Ectodermal cell (in vitro differentiated cells): Measurements from ENCODE around the gene GNAO1.

Experiments used
- H3K27ac ChIP-seq: 2 replicates; pipeline ENCODE4 v1.7.0; 2013; ENCODE audit warnings: mild to moderate bottlenecking, low read depth, low read length; ENCODE audit not compliant: insufficient read depth, poor library complexity, severe bottlenecking
- H3K27me3 ChIP-seq: 2 replicates; pipeline ENCODE4 v1.7.0; 2013; ENCODE audit warnings: mild to moderate bottlenecking, low read length; ENCODE audit not compliant: insufficient read depth, control insufficient read depth, poor library complexity, severe bottlenecking
- H3K36me3 ChIP-seq: one replicate; pipeline ENCODE4 v1.7.0; 2013; ENCODE audit warnings: low read length; ENCODE audit not compliant: control insufficient read depth, insufficient read depth
- H3K4me1 ChIP-seq: one replicate; pipeline ENCODE4 v1.7.0; 2013; ENCODE audit warnings: low read length; ENCODE audit not compliant: control insufficient read depth, insufficient read depth
- H3K4me3 ChIP-seq: 2 replicates; pipeline ENCODE4 v1.7.0; 2013; ENCODE audit warnings: low read depth, low read length, control low read depth; ENCODE audit not compliant: insufficient read depth
- H3K9me3 ChIP-seq: 2 replicates; pipeline ENCODE4 v1.7.0; 2013; ENCODE audit warnings: mild to moderate bottlenecking, low read length, moderate library complexity; ENCODE audit not compliant: control insufficient read depth
- WGBS, 2 experiments: methylation state at CpG; one replicate each; pipeline ENCODE4 v1.1.7; 2013; ENCODE audit warnings: missing lambda C conversion rate in 2 of 2; 5-methylcytosine and 5-hydroxymethylcytosine counted together

GNAO1 gene

GRCh38 chr16:56212144-56212543 lies 20.9 kb downstream of the GNAO1 start:
- Histone ChIP-seq H3K36me3 (no peaks in the 10 kb centered on the region), H3K9me3 (no peaks in the 10 kb centered on the region), H3K27ac (no peak overlapping the region), H3K27me3 (no peaks in the 10 kb centered on the region), H3K4me1 (no peaks in the 10 kb centered on the region), H3K4me3 (no peak overlapping the region)
- 91 to 92% methylated on average over 6 of the region's 6 CpGs for WGBS, 2 experiments

GRCh38 chr16:56221995-56222394 lies 30.7 kb downstream of the GNAO1 start:
- 72 to 90% methylated on average over 2 of the region's 2 CpGs for WGBS, 2 experiments
- Histone ChIP-seq H3K27ac (no peak overlapping the region), H3K36me3 (no peaks in the 10 kb centered on the region), H3K27me3 (no peaks in the 10 kb centered on the region), H3K9me3 (no peaks in the 10 kb centered on the region), H3K4me3 (no peak overlapping the region), H3K4me1 (no peaks in the 10 kb centered on the region)

GRCh38 chr16:56222474-56222997 lies 31.2 kb downstream of the GNAO1 start:
- Histone ChIP-seq H3K36me3 (no peaks in the 10 kb centered on the region), H3K4me1 (no peaks in the 10 kb centered on the region), H3K27me3 (no peaks in the 10 kb centered on the region), H3K27ac (no peak overlapping the region), H3K4me3 (no peak overlapping the region), H3K9me3 (no peaks in the 10 kb centered on the region)
- 74 to 77% methylated on average over 10 of the region's 10 CpGs for WGBS, 2 experiments

- Histone ChIP-seq H3K4me3 (no peak overlapping the region), H3K36me3 (no peaks in the 10 kb centered on the region), H3K27ac (no peak overlapping the region), H3K9me3 (no peaks in the 10 kb centered on the region), H3K27me3 (no peaks in the 10 kb centered on the region), H3K4me1 (no peaks in the 10 kb centered on the region)
- WGBS, 2 experiments, result 91 to 92% methylated on average over 2 of the region's 2 CpGs
Observed at GRCh38 chr16:56225017-56225742, 33.9 kb downstream of the GNAO1 start.

GRCh38 chr16:56226187-56226586 lies 34.9 kb downstream of the GNAO1 start:
- 89 to 95% methylated on average over 2 of the region's 2 CpGs for WGBS, 2 experiments
- Histone ChIP-seq H3K27ac (no peak overlapping the region), H3K27me3 (no peaks in the 10 kb centered on the region), H3K4me3 (no peak overlapping the region), H3K36me3 (no peaks in the 10 kb centered on the region), H3K9me3 (no peaks in the 10 kb centered on the region), H3K4me1 (no peaks in the 10 kb centered on the region)

- Histone ChIP-seq H3K4me1 (no peaks in the 10 kb centered on the region), H3K4me3 (no peak overlapping the region), H3K27ac (no peak overlapping the region), H3K27me3 (no peaks in the 10 kb centered on the region), H3K36me3 (no peaks in the 10 kb centered on the region), H3K9me3 (no peaks in the 10 kb centered on the region)
- WGBS, 2 experiments, result 92 to 93% methylated on average over 9 of the region's 9 CpGs
Observed at GRCh38 chr16:56226845-56227525, 35.7 kb downstream of the GNAO1 start.

- WGBS, 2 experiments, result 95 to 96% methylated on average over 6 of the region's 6 CpGs
- H3K9me3 ChIP-seq, result no peaks in the 10 kb centered on the region
- H3K27me3 ChIP-seq, result no peaks in the 10 kb centered on the region
- H3K27ac ChIP-seq, result no peak overlapping the region
- no peaks in the 10 kb centered on the region for H3K36me3 ChIP-seq
- H3K4me1 ChIP-seq, result no peaks in the 10 kb centered on the region
- no peak overlapping the region for H3K4me3 ChIP-seq
Observed at GRCh38 chr16:56227936-56228335, 36.6 kb downstream of the GNAO1 start.

- 91 to 99% methylated on average over 4 of the region's 4 CpGs for WGBS, 2 experiments
- Histone ChIP-seq H3K4me1 (no peaks in the 10 kb centered on the region), H3K4me3 (no peak overlapping the region)
Observed at GRCh38 chr16:56228476-56228875, 37.2 kb downstream of the GNAO1 start.

GRCh38 chr16:56233795-56234566 lies 42.7 kb downstream of the GNAO1 start:
- WGBS, 2 experiments, result 83 to 86% methylated on average over 2 of the region's 2 CpGs
- Histone ChIP-seq H3K36me3 (no peaks in the 10 kb centered on the region), H3K9me3 (no peaks in the 10 kb centered on the region), H3K4me3 (no peak overlapping the region), H3K4me1 (peaks cover 6% of the 10 kb centered on the region), H3K27ac (no peak overlapping the region), H3K27me3 (no peaks in the 10 kb centered on the region)

More at GRCh38 chr16:56228476-56228875, 37.2 kb downstream of the GNAO1 start:
- Histone ChIP-seq H3K27me3 (no peaks in the 10 kb centered on the region), H3K36me3 (no peaks in the 10 kb centered on the region), H3K27ac (no peak overlapping the region), H3K9me3 (no peaks in the 10 kb centered on the region)

GRCh38 chr16:56234737-56235136 lies 43.4 kb downstream of the GNAO1 start:
- Histone ChIP-seq H3K36me3 (no peaks in the 10 kb centered on the region), H3K9me3 (no peaks in the 10 kb centered on the region), H3K27ac (no peak overlapping the region), H3K4me3 (no peak overlapping the region), H3K4me1 (peaks cover 6% of the 10 kb centered on the region), H3K27me3 (no peaks in the 10 kb centered on the region)
- 90 to 95% methylated on average over 5 of the region's 5 CpGs for WGBS, 2 experiments
